Stromal cell of bone marrow (primary cell): ENCODE results near the gene HOXA13.

Source experiments
- DNase-seq: peaks from one replicate; pipeline ENCODE4 v3.0.0-alpha.2; 2012; ENCODE audit warnings: low read depth

Gene HOXA13

DNA sequence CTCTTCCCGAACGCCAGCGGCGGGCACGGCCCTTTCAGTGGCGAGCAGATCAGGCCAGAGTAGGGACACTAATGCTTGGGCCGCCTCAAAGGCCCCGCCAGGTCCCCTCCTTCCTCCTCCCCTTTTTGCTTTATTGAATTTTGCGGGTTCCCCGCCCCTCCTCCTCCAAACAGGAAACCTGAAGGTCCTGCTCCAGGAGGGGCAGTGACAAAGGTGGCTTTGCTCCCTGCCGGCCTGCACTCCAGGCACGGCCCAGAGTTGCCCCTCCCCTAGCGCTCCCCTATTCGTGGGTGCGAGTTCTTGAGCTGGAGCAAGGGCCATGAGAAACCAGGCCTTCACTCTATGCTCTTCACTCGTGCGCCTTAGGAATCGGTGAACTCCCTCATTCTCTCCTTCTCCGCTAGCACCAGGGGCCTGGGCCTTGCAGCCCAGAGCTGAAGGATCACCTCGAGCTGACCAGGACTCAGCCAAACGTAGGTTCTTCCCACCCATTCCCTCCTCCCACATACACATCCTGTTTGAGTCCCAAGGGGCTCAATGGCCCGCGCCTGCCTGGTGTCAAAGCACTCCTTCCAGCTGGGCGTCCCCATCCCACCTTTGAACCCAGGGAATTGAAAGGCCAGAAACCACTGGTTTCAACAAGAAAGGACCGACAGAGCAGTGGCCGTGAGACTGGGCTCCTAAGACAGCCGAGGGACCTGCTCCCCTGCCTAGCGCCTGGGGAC is 51.7 kb downstream of the HOXA13 start:
- DNase-seq: no peak

DNA sequence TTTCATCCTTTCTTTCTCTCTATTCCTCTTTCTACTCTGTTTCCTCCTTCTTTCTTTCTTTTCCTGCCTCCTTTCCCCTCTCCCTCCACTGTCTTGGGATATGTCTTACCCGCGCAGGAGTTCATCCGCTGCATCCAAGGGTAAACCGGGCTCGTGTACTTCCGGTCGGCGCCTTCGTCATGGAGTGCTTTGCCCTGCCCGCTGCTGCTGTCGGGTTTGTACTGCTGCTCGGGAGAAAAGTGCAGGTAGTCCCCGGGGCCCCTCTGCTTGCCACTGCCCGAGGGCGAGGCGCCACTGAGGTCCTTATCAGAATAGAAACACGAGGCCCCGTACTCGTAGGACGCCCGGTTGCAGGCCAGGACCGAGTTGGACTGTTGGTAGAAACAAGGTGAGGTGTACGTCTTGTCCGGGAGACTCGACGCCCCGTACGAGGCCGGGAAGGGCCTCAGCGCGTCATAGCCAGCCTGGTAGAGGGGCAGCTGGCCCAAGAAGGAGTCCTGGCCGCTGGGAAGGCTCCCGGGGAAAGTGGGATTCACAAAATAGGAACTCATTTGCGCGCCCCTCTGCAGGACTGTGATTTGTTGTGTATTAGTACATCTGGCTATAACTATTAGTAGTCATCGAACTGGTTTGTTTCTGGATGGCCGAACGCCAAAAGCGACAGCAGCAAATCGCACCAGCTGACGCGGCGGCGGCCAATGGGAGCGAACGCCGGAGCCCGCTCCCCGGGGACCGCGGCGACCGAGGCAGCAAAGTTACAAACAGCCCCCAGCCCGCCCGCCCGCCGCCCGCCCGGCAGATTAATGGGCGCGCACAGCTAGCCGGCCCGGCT is 52.5 kb downstream of the HOXA13 start, which contains the start of gene HOXA6:
Gene HOXA6 (minus strand): TSS at position 576 of the 832 bp plus-strand sequence. CDS start 25 bp downstream, at position 551.
- no peak for DNase-seq

GRCh38 chr7:27146491-27147198 is 53.2 kb downstream of the HOXA13 start:
- no peak for DNase-seq

- no peak for DNase-seq
Measured at GRCh38 chr7:27145914-27146412, 53.9 kb downstream of the HOXA13 start.

DNA sequence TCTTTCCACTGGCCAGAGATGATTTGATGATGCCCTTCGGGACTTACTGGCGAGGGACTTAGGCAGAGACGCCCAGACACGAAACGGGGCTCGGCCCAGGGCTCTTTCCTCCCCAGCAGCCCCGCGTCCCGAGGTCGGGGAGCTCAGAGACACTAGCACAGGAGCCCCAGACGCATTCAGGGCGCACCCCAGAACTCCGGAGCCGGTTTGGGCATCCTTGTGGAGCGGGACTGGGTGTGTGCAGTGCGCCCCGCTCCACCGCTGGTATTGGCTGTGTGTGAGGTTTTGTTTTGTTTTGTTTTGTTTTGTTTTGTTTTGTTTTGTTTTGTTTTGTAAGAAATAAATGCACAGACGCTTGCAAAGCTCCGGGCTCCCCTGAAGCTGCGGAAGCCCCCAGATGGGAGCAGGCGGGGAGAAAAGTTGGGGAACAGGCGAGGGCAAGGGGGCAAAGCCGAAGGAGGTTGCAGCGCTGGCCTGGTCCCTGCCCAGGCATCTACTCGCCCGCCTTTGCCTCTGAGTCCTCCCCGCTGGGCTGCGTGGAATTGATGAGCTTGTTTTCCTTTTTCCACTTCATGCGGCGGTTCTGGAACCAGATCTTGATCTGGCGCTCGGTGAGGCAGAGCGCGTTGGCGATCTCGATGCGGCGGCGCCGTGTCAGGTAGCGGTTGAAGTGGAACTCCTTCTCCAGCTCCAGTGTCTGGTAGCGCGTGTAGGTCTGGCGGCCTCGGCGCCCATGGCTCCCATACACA is 54.6 kb downstream of the HOXA13 start:
- no peak for DNase-seq

DNA sequence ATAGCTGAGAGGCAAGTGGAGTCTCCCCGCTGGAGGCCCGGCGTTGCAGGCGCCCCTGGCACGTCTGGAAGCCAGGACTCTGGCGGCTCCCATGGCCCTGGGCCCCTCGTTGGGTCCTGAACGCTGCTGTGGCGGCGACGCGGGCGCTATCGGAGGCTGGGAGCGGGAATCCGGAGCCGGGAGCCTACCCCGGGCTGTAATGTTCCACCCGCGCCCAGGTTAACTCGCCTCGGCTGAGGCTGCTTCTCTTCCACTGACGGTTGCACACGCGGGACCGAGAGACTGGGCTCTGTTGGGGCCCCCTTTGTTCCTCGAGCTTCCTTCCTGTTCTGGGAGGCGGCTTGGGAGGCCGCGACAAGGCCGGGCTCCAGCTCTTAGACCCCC is 55.1 kb downstream of the HOXA13 start:
- DNase-seq: no peak
